Measurements from ENCODE around the gene PRKG1.

The PRKG1 gene

DNA sequence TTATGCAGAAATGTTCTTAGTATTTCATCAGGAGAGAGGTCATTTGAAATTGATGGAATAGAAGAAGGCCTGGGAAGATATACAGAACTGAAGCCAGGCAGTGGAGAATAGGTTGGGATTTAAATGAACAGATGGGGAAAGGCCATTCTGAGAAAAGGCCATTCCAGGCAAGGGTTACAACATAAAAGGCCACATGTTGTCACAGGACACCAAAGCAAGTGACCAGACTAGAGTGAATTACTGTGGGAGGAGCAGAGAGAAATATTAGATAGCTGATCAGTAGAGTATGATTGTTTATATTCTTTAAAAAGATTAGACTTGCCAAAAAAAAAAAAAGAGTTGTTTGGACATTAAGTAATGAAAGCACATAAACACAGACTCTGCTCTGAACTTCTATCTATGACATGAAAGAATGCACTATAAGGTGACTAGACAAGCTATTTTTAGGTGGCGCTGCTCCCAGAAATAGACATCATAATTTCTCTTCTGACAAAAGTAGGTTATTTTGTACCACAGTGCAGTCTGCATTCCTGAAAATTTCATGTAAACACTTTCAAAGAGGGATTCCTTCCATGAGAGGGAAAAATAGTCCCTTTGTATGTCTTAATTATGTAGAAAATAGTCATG lies 1184.6 kb downstream of the PRKG1 start:
- no peak for DNase-seq (ENCODE audit: low read depth in 2 of 2)

DNA sequence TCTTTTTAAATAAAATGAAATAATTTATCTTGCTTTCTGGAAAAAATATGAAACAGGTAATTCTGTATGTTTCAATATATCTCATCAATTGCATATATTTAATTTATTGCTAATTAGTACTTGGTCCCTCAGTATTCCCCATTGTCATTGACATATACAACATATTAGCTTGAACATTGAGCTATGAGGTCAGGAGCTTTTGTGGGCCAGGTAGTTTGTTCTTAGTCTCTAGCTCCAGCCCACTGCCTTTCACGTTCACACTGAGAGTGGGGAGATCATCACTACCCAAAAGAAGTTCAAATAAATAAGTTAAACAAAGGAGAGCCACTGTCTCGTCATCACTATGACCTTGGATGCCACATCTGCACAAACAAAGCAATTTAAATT lies 1185.1 kb downstream of the PRKG1 start:
- no peak for DNase-seq (ENCODE audit: low read depth in 2 of 2)

DNA sequence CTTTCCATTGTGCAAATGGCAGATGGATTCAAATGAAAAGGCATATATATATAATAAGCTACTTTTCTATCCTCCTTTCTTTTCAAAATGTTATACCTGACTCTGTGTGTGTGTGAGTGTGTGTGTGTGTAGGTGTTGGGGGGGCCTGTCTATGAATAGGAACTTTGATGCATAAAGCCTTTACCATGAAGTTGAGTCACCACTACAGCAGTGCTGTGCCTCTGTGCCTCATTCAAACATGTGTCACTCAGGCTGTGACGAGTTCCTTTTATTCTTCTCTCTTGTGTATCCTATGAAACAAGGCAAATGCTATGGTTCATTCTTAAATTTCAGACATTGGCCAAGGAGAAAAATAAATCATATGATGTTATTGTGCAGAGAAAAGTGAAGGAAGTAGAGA lies 1187.1 kb downstream of the PRKG1 start:
- no peak for DNase-seq (ENCODE audit: low read depth in 2 of 2)

DNA sequence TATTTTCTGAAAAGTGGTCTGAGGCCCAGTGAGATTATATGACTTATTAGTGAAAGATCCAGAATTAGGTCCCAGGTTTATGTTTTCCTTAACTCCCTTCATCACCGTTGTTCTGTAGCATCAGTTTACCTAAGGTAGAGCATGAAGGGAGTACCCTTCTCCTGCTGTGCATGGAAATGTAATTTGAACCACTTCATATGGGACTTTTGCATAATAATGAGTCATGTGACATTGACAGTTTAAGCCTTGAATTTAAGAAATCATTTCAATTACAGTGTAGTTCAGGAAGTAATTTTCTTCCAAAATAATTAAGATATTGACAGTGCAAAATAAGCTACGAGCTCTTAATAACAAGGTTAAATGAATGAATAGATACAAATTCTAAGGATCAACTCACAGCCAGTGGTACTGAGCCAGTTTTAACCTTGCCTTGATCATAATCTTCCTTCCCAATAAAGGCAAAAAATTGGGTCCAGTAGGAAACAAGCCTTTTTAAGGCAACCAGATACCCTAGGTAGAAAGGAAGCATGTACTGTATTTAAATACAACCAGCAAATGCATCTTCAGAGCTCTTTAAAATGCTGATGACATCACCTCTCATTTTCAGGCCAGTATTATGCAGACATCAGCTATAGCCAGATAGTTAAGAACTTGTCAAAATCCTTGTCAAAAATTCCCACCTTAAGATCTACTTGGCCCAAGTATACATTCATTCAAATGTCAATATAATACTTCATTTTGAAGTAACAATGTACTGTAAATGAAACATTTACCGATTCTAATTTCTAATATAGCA lies 1191.0 kb downstream of the PRKG1 start:
- no peak for DNase-seq (ENCODE audit: low read depth in 2 of 2)

DNA sequence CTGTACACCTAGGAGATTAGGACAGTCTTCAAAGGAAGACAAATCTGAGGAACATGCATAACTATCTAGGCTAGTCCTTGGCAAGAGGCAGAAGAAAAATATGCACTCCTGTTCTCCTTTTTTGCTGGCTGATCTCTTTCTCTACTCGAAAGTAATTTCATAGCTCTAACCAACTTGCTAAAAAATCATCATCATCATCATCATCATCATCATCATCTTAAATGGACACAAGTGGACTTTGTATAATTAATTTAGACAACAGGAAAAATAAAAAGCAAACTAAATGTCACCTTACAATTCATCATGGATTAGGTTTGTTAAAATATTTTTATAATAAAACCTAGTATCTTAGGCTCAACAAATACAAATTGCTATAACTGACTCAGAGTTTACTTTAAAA lies 1192.6 kb downstream of the PRKG1 start:
- DNase-seq (ENCODE audit: low read depth in 2 of 2): no peak

DNA sequence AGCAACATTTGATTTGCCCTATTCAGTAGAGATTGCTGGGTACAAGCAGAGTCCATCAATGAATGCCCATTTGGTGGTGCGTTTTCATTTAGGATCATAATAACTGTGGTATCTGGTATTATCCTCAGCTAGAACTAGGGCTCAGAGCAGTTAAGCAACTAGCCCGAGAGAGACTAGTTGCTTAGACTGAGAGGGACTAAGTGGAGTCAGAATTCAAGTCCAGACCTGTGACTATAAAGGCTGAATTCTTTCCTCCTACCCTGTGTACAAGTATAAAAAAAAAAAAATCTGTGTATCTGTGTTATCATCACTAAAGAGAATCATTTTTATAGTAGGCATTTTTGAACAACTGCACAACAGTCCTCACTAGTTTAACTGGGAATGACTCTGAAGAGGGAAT lies 1194.5 kb downstream of the PRKG1 start:
- no peak for DNase-seq (ENCODE audit: low read depth in 2 of 2)

DNA sequence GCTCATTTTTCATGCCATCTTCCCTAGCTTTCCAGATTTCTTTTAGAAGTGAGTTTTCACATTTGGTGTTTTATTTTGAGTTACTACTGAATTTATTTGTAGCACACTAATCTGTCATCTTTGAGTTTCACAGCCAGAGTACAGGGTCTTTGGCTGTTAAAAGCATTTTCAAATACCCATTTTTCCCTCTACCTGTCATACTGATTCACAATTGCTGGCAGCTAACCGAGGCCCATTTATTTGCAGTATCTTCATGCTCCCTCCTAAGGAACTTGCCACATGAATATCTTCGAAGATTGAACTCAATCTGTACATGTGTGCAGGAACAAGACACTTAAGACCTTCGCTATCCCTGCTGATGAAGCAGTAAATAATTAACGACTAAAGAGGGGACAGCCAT lies 1194.9 kb downstream of the PRKG1 start:
- no peak for DNase-seq (ENCODE audit: low read depth in 2 of 2)

DNA sequence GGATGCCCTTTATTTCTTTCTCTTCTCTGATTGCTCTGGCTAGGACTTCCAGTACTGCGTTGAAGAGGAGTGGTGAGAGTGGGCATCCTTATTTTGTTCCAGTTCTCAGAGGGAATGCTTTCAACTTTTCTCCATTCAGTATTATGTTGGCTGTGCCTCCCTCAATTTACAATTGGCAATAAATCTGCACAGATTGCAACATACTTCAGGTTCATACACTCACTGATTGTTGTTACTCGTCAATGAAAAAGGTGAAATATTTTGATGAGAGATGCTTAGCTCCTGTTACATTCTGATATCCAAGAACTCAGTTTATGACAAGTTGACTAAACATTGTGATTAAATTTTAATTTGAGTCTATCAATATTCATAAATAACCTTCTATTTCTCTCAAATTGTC lies 1201.9 kb downstream of the PRKG1 start:
- no peak for DNase-seq (ENCODE audit: low read depth in 2 of 2)

DNA sequence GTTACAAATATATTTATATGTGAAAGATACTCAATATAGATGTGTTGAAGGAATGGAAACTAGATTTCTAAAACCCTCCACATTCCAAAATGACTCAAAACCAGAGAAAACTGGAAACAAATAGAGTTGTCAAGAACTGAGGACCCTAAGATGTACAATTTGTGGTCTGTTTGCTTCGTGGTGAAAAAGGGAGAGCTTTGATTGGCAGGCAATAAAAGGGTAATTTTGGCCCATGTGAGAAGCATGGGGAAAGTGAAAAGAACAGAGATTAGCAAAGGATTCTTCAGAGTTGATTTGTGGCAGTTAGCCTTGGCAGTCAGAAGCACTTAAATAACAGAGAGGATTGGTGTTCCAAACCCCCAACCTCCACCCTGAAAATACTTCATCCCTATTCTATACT lies 1202.7 kb downstream of the PRKG1 start:
- DNase-seq (ENCODE audit: low read depth in 2 of 2): no peak

DNA sequence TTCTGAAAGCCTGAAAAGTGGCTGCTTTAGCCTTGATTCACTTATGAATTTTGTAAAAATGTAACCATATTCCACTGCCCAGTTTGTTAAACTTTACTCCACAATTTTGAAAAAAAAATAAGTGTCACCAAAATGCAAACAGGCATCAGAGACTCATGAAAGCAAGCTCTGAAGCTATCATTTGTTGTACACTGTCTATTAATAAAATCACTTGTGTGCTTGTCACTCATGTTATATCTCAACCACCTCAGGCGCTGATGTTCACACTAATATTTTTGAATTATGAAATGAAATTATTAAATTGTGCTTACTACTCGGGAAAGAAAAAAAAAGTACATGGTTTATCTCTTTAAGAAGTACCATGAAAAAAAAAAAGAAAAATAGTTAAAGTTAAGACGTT lies 1205.3 kb downstream of the PRKG1 start:
- DNase-seq (ENCODE audit: low read depth in 2 of 2): no peak

DNA sequence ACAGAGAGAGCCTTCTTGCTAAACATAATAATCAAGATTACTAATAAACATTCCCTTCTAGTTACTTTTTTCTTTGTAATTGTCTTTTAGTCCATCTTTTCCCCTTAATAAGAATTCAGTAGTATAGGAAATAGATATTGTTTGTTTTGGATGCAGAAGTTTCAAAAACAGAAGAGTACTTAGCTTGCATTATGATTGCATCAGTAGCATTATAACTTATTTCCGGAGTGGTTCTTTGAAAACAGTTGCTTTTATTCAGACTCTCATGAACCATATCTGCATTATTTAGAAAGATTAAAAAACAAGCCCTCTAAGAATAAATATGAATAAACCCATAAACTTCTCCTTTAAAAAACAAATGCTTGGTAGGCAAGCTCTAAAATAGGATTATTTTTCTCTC lies 1205.8 kb downstream of the PRKG1 start:
- no peak for DNase-seq (ENCODE audit: low read depth in 2 of 2)

DNA sequence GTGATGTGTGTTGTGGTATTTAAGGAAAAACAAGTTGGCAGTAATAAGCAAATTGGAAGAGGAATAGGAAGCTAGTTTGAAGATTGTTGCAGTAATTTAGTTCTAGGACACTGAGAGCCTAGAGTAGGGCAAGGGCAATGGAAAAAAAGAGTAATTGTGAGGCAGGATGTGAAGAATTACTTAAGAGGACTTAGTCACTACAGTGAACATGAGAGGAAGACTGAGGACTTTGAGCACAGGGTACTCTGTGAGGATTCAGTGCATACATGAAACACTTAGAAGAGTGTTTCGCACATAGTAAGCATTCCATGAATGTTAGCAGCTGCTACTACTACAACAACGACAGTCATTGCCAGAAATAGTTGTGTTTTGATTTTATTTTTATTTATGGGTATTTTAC lies 1208.9 kb downstream of the PRKG1 start:
- no peak for DNase-seq (ENCODE audit: low read depth in 2 of 2)

DNA sequence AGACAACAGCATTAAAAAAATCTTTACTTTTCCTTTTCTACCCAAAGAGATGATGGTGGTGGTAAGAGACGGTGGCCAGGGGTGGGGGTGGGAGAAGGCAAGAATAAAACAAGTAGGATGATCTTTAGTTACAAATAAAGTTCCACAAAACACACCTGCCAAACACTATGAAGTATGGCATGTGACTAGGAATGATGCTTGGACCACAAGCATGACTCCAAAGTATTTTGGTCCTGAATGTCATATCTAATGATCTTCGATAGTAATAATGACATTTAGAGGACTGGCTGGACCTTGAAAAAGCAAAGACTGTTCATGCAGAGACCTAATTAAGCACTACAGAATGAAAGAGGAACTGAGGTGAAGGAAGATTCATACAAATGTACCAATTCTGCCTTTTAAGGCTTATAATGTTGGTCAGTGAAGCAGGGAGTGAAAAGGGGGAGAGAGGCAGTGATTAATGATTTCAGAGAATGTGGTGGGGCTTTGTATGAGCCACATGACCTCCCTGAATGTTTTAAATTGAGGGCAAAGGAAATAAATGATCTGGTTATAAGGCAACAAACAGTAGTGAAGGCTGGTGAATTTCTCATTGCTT lies 1210.2 kb downstream of the PRKG1 start:
- DNase-seq (ENCODE audit: low read depth in 2 of 2): no peak

DNA sequence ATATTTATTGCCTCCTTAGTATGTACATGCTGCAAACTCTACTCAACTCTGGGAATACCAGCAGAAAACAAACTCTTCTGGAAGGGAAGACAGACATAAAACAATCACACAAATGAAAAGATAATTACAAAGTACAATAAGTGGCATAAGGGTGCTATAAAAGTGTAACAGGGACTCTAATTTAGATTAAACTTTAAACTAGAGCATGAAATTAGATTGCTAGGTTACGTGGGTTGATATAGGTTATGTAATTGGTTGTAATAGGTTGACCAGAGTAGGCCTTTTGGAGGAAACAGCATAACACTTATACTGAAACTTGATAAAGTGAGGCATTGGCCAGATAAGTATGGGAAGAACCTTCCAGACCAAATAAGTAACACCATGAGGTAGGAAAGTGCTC lies 1213.6 kb downstream of the PRKG1 start:
- no peak for DNase-seq (ENCODE audit: low read depth in 2 of 2)

DNA sequence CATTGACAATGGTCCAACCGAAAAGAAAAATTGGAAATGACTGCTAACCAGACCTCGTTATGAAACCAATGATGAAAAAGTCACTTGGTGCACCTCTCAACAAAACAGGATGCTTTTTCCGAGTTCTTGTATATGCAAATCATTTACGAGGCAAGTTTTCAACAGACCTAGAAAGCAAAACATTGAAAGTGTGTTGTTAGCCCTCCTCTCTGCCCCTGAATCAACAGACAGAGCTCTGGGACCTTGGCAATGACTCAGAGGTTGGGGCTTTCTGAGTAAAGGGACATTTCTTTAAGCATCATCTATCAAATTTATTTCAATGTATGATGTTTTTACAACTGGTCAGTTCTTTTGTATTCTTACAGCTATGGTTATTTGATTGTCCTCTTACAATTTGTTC lies 1223.5 kb downstream of the PRKG1 start:
- DNase-seq (ENCODE audit: low read depth in 2 of 2): no peak

DNA sequence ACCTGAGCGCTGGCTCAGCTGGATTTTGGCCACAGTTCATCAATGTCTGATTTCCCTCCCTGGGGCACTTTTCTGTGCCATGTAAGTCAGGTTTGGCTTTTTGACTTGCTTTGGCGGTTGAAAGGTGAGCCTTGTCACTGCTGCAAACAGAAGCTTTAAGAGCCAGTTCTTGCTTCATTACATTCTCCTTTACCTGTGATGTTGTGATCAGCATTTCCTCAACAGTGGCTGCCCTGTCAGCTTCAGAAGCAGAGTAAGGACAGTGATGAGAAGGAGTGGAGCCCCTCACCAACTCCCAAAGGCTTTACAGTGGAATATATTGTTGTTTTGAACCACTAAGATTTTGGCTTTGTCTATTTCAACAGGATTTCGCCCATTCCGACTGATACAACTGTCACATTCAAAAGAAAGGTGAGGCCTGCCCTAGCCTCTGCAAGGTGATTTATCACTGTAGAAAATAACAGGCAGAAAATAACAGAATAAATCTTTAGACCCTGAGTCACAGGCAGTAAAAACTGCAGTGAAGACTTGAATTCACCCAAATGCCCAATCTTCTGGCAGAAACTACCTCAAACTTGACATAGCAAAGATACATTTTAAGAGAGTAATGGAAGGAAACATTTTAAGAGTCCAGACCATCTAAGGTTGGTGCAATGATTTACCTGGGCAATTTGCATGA lies 1226.5 kb downstream of the PRKG1 start:
- DNase-seq (ENCODE audit: low read depth in 2 of 2): no peak

DNA sequence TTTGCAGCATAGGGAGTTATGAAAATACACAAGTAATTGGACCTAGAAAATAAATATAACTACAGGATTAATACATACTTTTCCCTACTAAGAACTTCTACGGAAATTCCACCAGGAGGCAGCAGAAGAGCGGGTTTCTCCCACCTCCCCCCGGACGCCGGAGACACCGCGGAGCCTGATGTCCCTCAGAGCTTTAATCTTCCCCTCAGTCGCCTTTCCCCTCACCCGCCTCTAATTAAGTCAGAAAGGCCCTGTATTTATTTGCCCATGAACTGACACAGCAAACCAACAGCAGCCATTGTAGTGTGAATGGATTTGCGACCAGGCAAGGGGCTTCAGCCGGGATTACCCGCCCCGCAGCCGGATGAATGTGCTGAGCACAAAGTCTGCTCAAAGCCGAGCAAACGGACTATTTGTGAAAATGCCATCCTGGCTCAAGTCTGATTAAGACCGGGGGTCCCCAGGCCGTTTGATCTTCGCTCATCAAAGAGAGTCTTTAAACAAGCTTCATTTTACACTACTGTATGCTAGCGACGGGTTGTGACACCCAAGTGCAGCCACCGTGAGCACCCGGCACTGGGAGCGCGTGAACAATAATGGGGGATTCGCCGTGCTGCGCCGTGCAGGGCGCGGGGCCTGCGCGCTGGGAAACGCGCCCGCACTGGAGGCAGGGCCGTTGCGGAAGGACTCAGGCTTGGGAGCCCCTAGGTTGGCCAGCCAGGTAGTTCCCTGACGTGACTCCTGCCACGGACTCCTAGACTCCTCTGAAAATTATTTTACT lies 1234.2 kb downstream of the PRKG1 start:
- DNase-seq (ENCODE audit: low read depth in 2 of 2): no peak

DNA sequence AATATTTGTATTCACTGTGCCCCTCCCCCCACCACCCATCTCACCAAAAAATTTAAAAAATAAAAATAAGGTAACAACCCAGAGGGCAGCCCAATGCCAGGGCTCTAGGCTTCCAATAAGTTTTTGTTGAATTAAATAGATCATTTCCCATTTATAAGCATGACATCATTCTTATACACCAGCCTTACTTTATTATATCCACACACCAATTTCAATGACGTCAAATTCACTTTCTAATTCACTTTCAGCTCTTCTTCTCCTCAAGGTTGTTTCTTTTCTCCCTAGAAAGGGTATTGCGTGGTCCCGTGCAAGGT lies 1238.6 kb downstream of the PRKG1 start:
- DNase-seq (ENCODE audit: low read depth in 2 of 2): no peak

DNA sequence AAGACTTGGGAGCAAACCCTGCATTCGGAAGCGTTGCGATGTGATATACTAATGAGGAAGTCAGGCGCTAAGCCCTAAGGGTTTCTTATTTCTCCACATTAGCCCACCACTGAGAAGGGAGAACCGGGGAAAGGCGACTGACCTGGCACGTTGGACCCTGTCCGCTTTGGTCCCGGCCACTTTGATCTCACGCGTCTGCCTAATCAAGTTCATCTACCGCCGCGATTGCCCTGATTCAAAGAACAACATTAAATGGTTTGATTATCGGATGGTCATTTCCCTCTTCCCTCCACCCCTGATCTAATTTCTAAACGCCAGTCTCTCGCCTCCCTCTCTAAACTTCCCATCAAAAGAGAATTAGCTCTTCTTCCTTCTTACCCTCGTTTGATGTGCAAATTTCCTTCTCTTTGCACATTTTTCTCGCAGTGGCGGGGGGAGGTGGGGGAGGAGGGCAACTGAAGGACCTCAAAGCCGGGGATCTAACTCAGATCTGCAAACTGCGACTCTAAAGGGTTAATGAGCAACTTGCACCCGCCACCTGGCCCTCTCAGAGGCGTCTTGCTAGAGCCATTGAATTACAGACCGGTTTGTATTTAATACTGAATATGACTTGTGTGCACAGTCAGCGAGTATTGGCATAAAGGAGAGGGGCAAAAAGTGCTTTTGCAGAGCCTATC lies 1239.1 kb downstream of the PRKG1 start:
- DNase-seq (ENCODE audit: low read depth in 2 of 2): no peak

DNA sequence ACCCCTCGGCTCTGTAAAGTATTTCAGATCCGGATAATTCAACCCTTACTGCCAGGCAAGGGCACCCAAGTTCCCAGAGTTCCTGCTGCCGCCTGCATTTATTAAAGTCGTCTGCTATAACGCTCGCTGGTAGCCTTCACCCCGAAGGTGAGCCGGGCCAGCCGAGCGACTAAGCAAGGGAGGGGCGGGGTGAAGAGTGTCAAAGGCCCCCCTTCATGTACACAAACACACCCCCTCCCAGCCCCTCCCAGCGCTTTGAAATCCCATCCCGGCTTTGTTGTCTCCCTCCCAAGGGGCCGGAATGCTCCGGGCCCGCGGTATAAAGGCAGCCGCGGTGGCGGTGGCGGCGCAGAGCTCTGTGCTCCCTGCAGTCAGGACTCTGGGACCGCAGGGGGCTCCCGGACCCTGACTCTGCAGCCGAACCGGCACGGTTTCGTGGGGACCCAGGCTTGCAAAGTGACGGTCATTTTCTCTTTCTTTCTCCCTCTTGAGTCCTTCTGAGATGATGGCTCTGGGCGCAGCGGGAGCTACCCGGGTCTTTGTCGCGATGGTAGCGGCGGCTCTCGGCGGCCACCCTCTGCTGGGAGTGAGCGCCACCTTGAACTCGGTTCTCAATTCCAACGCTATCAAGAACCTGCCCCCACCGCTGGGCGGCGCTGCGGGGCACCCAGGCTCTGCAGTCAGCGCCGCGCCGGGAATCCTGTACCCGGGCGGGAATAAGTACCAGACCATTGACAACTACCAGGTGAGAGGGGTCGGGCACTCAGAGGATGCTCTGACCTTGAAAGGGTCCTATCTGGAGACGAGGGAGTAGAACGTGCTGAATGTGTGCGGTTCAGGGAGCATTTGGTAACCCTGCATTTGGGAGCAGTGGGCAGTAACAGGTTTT lies 1239.9 kb downstream of the PRKG1 start, which contains the start of gene DKK1:
Gene DKK1, plus strand, starts transcription at position 349 of the 889 bp plus-strand sequence. Its CDS starts 154 bp downstream, at position 503.
- no peak for DNase-seq (ENCODE audit: low read depth in 2 of 2)
